Fibroblast of the aortic adventitia (primary cell): Measurements from ENCODE around the gene TGIF1. TPM values are rescaled to one million over a fixed set of nuclear protein-coding genes. Genes with fewer than 3 reads are reported as not detected.
"Not testable (repeated sequence)": the region's sequence is repeated elsewhere in the genome, so short reads cannot be mapped to it uniquely, and the experiment has no call there.

Source experiments
- DNase-seq: peaks from one replicate; pipeline ENCODE4 v3.0.0-alpha.2; 2010; ENCODE audit warnings: low read depth
- H3K4me3 ChIP-seq: 2 replicates; pipeline ENCODE4 v1.5.1; 2011; ENCODE audit warnings: low read depth, mild to moderate bottlenecking, control low read depth, low read length, moderate library complexity
- CTCF ChIP-seq: IDR thresholded peaks from 2 replicates; pipeline ENCODE4 v1.5.1; 2011; ENCODE audit warnings: mild to moderate bottlenecking, low read length, control low read depth, inconsistent platforms; ENCODE audit not compliant: insufficient read depth
- total RNA-seq: library from RNA; depleted of rRNA; stranded (reverse); fragments of >200 nt; gene quantifications from 2 replicates; pipeline ENCODE4 v1.2.3, GENCODE V29; 2012; ENCODE audit warnings: low replicate concordance

The TGIF1 gene
- total RNA-seq, 1 donor = 106 TPM

GRCh38 chr18:3468833-3469232 is 18.9 kb downstream of the TGIF1 start:
- DNase-seq = no peak
- no peak for TF ChIP-seq CTCF
- H3K4me3 ChIP-seq = no peak overlapping the region

- no peak for DNase-seq
- no peak overlapping the region for H3K4me3 ChIP-seq
- no peak for TF ChIP-seq CTCF
These were observed 21.2 kb downstream of the TGIF1 start for GRCh38 chr18:3471141-3471648.

GRCh38 chr18:3472121-3472520 is 22.1 kb downstream of the TGIF1 start:
- not testable (repeated sequence) for DNase-seq

GRCh38 chr18:3472681-3473544 is 22.9 kb downstream of the TGIF1 start:
- no peak for TF ChIP-seq CTCF
- no peak for DNase-seq
- no peak overlapping the region for H3K4me3 ChIP-seq

More at GRCh38 chr18:3472121-3472520, 22.1 kb downstream of the TGIF1 start:
- H3K4me3 ChIP-seq = not testable (repeated sequence)

- peak; percentile 87 for DNase-seq
- no peak for TF ChIP-seq CTCF
These were observed 28.4 kb downstream of the TGIF1 start for GRCh38 chr18:3478262-3478978.

GRCh38 chr18:3479978-3480509 is 30.1 kb downstream of the TGIF1 start:
- TF ChIP-seq CTCF = no peak
- no peak overlapping the region for H3K4me3 ChIP-seq
- DNase-seq = no peak

More at GRCh38 chr18:3478262-3478978, 28.4 kb downstream of the TGIF1 start:
- H3K4me3 ChIP-seq = no peak overlapping the region
